ENCODE data around the gene PDZRN3.

Gene PDZRN3

DNA sequence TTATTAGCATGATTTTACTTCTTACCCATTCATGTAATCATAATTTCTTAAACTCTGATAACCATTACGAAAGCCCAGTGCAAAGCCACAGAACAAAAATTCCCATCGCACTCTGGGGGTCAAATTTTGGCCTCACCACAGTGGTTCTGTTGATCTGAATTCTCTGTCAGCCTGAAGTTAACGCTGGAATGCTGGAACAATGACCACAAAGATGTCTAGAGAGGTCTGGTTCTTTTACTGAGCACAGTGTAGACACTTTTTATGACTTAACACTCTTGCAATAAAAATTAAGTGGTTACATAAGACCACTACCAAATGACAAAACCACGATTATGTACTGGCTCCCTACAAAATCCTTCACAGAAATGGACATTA is 94.7 kb downstream of the PDZRN3 start:
- in situ Hi-C loops (cut with MboI; ENCODE audit: low sequenced_read_pairs), result no loop called here

DNA sequence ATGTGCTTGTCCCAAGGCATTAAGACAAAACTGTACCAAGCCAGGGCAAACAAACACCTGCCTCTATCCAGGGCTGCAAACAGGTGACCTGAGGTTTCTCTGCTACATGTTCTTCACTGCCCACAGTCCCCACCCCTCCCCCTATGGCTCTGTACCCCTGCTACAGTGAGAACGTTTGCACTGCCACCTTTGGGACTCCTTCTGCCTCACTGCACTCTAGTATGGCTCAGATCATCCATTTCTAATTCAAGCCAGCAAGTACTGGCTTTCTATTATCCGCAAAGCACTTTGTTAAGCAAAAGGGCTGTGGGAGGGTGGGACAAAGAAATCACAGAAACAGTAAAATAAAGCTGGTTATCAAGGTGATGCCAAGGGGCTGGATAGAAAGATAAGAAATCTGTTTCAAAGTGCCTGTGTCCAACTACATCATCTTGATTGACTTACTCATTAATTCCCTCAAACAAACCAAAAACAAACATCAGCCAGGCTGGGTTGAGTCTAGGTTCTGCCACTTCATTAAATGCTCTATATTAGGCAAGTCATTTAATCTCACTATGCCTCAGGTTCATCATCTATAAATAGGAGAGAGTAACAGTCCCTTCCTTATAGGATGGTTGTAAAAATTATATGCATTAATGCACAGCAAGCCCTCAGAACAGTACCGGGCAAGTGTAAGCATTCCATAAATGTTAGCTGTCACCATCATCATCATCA is 95.3 kb downstream of the PDZRN3 start:
- in situ Hi-C loops (cut with MboI; ENCODE audit: low sequenced_read_pairs), result no loop called here

DNA sequence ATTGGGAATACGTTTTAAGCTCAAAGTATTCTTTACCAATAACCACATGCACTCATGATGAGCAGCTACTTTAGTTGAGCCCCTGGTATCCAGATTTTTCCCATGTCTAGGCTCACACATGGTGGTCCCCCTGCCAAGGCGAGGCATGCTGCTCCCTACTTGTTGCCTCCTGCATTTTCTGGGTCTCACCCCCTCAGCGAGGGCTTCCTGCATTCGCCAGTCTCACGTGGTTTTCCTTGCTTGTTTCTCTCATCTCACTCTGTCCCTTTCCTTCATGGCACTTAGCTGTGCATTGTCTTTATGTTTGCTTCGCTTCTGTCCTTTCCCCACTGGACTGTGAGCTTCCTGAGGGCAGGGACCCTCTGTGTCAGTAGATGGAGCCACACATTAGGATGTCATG is 99.2 kb downstream of the PDZRN3 start:
- in situ Hi-C loops (cut with MboI; ENCODE audit: low sequenced_read_pairs), result no loop called here

DNA sequence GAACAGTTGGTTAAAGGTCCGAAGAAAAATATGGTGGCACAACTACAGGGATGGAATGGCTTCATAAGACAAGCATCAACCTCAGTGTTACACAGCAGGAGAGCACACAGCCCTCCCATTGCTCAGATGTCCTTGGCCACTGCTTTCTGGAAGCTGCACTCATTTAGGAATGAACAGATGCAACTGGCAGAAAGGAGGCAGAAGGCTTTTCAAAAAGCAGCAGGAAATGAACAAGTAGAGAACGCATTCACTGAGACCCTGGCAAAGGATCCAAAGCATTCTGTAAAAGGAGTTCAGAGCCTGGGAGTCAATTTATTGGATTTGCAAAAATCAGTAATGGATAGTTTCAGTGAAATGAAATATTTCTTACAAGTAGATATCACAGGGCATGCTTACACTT is 101.1 kb downstream of the PDZRN3 start:
- in situ Hi-C loops (cut with MboI; ENCODE audit: low sequenced_read_pairs), result no loop called here

DNA sequence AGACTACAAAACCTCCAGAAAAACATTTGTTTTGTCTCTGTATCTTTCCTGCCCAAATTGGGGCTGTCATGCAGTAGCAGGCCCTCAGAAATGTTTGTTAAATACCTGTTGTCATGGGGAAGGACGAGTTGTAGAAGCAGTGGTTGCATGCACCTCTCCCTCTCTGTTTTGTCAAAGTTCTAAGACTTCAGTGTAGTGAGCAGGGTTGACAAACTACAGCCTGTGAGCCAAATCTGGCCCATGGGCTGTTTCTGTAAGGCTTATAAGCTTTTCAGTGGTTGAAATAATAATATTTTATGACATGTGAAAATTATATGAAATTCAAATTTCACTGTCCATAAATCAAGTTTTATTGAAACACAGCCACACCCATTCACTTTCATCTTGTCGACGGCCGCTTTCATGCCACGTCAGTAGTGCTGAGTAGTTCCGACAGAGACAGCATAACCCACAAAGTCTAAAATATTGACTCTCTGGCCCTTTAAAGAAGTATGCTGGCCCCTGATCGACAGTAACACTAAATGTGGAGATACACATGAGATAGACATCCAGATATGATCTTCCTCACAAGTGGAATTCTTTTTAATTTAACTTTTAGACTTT is 102.9 kb downstream of the PDZRN3 start:
- in situ Hi-C loops (cut with MboI; ENCODE audit: low sequenced_read_pairs), result no loop called here

DNA sequence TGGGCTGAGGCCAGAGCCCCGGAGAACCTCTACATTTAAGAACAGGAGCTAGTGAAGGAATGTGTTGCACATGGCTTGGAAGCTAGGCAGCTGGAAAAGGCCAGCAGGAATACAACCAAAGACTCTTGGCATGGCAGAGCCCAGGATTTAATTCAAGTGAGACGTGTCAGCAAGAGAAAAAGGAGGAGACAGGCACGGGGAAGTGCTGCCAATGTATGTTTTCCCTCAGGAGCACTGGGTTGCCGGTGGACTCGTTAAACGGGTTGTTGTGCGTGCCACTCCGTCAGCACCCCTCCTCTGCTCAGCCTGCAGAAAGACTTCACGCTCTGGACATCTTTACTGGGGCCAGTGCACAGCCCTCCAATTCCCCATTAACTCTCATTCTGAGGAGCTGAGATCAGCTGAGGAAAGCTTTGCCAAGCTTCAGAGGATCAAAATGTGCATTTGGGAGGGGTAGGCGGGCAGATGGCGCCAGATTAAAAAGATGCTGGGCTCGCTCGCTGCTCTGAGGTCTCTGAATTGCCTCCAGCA is 103.7 kb downstream of the PDZRN3 start:
- in situ Hi-C loops (cut with MboI; ENCODE audit: low sequenced_read_pairs), result no loop called here

DNA sequence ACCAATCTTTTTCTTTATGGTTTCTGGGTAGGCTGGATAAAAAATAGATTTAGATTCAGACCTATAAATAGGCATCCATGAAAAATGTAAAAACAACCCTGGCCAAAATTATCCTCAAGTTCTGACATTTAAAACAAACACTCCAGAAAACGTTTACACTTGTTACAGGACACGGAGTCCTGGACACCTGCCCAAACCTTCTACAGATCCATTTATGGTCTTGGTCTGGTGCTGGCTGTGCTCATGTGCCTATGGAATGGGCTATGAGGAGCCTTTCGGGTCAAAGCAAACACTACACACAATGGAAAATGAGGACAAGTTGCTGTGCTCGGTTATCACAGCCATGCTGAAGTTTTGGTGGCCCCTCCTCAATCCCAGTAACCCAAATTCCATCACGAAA is 108.1 kb downstream of the PDZRN3 start:
- in situ Hi-C loops (cut with MboI; ENCODE audit: low sequenced_read_pairs), result no loop called here

DNA sequence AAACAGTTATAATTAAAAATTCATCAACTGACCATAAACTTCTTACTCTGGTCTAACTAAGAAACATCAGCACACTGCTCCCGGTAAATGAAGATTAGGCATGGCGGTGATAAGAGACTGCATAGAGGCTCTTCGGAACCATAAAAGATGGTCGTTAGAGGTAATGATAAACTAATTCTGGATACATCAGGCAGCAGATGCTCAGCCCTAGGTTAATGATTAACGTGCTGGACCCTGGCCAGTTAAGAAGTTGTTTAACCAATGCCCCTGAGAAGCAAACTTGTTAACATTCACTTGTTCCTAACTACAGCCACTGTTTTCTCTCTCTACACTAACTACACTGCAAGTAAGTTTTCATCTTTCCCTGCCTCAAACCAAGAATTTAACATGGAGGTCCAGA is 111.5 kb downstream of the PDZRN3 start:
- in situ Hi-C loops (cut with MboI; ENCODE audit: low sequenced_read_pairs), result no loop called here

DNA sequence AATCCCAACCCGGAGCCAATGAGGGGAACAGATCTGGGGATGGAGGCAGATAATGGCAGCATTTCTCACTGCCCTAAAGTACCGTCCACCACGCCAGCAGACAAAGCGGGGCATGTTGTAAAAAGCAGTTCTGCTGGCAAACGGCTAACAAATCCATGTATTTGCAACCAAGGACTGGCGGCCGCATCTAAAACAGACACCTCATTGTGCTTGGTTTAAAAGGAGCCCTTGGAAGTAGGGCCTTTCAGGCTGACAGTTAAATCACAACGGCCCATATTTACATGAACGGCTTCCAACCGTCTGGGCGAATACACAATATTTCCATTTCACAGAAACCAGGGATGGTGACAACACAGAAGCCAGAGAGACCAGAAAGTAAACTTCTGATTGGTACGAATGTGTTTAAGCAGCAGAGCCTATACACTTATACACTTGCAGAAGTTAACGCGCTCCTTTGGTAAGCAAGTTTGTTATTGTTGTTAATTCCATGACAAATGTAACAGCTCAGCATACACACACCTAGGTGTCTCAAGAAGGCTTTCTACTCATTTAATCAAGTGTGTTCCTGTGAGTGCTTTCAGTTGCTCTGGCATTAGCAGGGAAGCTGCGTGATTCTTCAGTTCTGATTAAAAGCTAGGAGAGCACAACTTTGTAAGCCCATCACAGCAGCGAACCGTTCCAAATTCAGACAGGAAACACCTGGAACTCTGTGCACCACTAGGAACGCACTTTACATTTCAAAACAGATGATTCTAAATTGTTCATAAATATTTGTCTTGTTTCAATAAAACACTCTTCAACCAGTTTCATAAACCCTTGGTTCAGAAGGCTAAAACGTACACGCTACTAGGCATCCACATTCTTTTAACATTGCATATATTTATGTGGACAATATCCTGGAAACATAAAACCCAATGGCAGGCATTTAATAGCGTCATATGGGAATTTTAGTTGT is 112.9 kb downstream of the PDZRN3 start:
- in situ Hi-C loops (cut with MboI; ENCODE audit: low sequenced_read_pairs), result no loop called here

DNA sequence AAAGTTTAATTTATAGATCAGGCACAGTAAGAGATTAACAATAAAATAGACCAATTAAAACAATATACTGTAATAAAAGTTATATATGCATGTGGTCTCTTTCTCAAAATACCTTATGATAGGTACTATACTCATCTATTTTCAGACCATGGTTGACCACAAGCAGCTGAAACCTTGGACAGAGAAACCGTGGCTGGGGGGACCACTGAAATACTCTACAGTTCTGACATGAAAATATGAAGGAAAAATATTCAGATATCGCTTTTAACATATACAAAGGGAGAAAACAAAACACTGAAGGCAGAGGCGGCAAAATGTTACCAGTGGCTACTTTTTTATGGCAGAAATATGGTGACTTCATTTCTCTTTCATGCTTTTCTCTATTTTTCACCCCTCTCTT is 114.0 kb downstream of the PDZRN3 start:
- in situ Hi-C loops (cut with MboI; ENCODE audit: low sequenced_read_pairs), result no loop called here

DNA sequence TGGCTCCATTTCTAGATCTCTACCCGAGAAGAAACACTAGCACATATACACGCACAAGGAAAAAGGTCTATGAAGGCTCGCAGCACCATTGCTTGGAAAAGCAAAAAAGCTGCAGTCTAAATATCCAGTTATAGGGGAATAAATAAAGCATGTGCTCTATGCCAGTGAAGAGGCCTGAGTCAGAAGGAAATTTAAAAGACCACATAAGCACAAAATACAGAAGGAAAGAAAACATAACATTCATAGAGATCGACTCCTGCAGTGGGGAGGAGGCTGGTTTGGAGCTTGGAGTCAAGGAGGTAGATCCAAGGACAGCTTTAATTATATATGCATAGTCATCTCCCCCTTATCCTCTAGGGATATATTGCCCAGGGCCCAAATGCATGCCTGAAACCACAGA is 114.4 kb downstream of the PDZRN3 start:
- in situ Hi-C loops (cut with MboI; ENCODE audit: low sequenced_read_pairs), result no loop called here

DNA sequence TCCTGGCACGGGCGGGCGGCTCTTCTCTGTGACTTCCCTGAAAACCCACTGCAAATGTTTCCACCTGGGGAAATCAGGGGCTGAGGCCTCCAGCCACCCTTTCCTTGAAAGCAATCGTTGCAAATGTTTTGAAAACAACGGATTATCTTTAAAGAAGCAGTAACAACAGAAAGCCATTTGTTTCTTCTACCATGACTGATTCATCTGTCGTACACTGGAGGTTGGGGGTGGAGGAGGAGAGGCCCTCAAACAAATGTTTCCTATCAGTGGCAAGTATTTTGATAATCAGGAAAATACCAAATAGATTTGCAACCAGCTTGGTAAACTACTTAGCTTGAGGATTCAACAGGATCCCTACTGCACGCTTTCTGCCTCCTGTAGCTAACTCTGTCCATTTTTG is 114.9 kb downstream of the PDZRN3 start:
- in situ Hi-C loops (cut with MboI; ENCODE audit: low sequenced_read_pairs), result no loop called here

DNA sequence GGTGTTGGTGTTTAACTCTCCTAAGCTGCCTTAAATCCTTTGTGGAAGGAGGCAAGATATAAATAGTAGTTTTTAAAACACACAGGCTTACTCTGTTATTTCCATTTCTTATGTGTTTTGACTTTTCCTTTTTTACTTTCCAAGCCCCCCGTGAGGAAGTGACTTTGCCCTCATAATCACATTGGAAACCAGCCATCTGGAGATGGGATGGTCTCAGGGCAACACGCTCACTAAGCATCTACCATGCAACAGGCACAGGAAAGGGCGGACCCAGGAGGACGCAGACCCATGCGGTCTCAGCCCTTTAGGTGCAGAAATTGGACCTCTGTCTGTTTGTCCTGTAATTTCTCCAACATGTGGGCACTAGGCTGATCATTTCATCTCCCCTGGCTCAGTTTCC is 115.7 kb downstream of the PDZRN3 start:
- in situ Hi-C loops (cut with MboI; ENCODE audit: low sequenced_read_pairs), result no loop called here

DNA sequence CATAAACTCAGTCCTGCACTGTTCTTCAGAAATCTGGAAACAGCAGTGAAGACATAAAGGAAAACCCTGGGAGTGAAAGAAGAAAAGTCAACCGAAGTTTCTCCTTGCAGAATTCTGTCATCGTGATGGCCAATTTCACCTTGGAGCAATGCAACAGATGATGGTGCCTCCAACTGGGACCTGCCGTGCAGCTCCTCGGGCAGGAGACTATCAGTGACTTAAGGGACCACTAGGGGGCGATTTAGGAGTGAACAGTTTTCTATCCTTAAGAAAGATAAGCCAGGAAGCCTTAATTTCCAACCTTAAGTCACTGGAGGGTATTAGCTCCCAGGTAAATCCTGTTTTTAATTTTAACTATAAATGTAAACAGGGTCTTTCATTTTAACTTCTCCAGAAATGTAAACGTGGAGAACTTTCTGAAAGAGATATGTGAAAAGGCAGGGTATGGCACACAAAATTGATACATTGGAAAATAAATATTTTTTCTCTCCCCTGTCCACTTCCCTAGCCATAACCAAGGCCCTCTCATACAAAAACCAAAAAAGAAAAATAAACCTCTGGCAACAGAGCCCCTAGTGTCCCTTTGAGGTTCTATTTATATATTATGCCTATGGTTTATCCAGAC is 116.3 kb downstream of the PDZRN3 start:
- in situ Hi-C loops (cut with MboI; ENCODE audit: low sequenced_read_pairs), result no loop called here

DNA sequence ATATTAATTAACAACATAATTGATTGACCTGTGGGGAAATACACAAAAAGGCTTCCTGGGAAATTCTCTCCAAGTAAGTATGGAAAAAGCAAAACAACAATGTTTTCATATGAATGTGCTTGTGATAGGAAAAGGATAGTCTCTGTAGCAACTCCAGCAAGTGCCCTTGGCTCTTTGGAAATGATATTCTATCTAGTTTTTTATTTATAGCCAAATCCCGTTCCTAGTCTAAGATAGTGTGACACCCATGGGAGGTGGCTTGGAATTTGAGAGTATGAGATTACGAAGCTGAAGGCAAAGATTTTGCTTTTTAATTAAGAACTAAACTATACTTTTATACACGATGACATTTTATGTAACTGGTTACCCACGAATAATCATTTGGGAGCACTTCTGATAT is 119.9 kb downstream of the PDZRN3 start:
- in situ Hi-C loops (cut with MboI; ENCODE audit: low sequenced_read_pairs), result no loop called here

DNA sequence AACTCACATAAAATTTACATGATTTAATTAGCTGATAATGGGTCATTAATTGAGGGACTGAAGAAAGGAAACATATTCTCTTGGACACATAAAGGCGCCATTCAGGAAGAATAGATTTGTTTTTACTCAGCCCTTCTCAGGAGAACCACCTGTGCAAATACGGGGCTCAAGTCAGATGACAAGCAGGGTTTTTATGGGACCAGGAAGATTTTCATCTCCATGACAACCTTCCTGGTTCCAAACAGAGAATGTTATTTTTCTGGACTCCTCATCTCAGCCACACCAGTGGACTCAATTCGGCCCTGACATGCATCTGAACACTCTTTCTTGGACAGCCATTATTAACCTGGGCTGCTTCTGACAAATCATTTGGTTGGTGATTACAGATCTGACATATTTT is 120.5 kb downstream of the PDZRN3 start:
- in situ Hi-C loops (cut with MboI; ENCODE audit: low sequenced_read_pairs), result no loop called here

DNA sequence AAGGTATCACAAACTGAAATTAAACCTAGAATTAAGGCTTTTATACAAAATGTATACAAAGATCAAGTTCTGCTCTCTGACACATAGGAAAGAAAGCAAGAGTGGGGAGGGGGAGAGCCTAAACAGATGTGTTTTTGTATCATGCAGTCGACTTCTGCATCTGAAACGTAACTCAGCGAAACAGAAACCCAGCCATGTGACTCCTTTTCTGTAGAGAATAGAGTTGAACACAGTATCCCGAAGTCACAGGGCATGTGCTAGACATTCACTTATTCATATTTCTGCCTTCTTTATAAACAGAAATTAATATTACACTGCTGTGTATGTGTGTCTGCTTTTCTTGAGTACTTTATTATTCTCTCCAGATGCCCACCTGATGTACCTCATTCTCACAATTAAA is 121.0 kb downstream of the PDZRN3 start:
- in situ Hi-C loops (cut with MboI; ENCODE audit: low sequenced_read_pairs), result no loop called here

DNA sequence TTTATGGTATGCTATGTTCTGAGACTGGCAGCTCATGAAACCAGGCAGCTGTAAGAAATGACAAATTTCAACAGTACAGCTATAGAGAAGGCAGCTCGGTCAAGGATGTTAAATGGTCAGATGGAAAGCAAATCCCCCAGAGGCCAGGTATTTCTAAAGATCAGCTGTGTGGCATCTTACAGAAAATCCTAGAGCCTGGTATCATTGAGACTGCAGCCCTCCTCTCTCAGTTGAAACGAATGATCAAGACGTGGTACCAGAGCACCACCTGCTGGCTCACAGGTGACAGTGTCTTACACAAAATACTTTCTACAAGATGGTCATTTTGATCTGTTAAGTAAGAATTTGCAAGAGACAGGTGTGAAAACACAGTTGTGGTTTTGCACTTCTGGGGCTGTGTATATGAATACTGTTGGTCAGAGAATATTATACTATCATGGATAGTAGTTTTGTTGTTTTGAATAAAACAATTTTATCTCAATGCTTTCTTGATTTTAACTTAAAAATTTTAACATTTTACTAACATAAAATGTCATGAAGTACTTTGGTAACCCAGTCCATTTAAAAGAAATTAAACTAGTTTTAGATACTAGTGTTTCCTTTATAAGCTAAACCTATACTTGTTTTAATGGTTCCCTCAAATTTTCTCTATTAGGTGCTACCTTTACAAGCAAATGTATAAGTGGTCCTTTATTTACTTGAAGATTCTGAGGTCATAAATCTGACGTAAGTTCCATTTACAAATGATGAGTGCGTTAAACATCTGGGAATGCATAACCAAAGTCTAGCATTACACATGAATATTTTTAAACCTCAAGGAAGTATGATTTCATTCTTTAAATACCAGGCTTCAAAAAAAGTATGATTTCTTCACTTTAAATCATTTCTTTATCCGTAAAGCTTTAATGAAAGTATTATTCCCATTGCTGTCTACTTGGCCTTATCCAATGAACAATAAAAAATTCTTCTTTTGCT is 121.8 kb downstream of the PDZRN3 start:
- in situ Hi-C loops (cut with MboI; ENCODE audit: low sequenced_read_pairs), result no loop called here

DNA sequence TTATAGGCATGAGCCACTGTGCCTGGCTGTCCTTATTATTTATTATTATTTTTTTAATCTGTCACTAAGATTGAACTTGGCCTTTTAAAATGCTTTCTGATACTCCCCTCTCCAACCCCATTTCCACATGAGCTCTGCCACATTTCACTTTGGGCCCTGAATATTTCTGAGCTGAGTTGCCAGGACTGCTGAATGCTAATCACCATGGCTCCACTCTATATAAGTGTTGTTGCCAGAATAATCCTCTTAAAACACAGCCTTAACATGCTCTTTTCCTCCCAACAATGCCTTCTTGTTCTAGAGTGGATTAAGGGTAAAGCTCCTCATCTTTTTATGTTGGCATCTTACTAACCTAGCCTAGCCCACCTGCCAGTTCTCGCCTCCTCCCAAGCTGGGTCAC is 124.4 kb downstream of the PDZRN3 start:
- in situ Hi-C loops (cut with MboI; ENCODE audit: low sequenced_read_pairs), result no loop called here

DNA sequence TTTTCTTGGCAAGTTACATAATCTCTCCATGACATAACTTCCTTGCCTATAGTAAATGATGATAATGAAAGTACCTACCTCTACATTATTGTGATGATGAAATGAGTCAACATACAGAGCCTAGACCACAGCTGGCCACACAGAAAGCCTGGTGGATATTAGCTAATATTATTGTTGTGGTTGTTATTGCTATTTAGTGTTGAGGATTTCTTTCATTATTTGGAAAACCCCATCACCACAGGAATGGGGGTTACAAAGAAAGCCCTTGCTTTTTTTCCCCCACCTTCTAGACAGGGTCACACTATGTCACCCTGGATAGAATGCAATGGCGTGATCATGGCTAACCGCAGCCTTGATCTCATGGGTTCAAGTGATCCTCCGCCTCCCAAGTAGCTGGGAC is 125.0 kb downstream of the PDZRN3 start:
- in situ Hi-C loops (cut with MboI; ENCODE audit: low sequenced_read_pairs), result no loop called here
